HEK293 (cell line): ENCODE results near the gene TFPI.

Experiments
- CTCF ChIA-PET: fragments of 350-600 bp; formaldehyde crosslinking; extraction: SDS; loops from one replicate; lab custom pipeline; 2021; ENCODE audit warnings: antibody characterized with exemption; lab: Yijun Ruan, JAX
- POLR2A ChIA-PET: fragments of 300-600 bp; formaldehyde crosslinking; extraction: SDS; loops from one replicate; lab custom pipeline; 2020; ENCODE audit warnings: antibody characterized with exemption, inconsistent platforms; lab: Yijun Ruan, JAX
- H3K27ac ChIP-seq: fragments of 200-500 bp; sonication (Bioruptor generic); 2 replicates; pipeline ENCODE4 v1.5.1; 2014; ENCODE audit warnings: low read depth, low read length, control low read depth, inconsistent platforms; ENCODE audit errors: extremely low read depth
- H3K36me3 ChIP-seq, 2 experiments: fragments of 200-500 bp in 1 of 2; sonication (Bioruptor generic) in 1 of 2; 1 replicate in 1 of 2; 2 replicates in 1 of 2; pipeline ENCODE4 v1.5.1; 2014 to 2017; ENCODE audit warnings: inconsistent platforms in 2 of 2, low read length in 2 of 2; ENCODE audit not compliant: control insufficient read depth in 2 of 2, insufficient read depth in 1 of 2
- H3K4me1 ChIP-seq: fragments of 200-500 bp; sonication (Bioruptor generic); 2 replicates; pipeline ENCODE4 v1.5.1; 2014; ENCODE audit warnings: mild to moderate bottlenecking, low read length, inconsistent platforms; ENCODE audit not compliant: control insufficient read depth, insufficient read depth
- H3K4me3 ChIP-seq: 2 replicates; pipeline ENCODE4 v1.5.1; 2011; ENCODE audit warnings: low read depth, mild to moderate bottlenecking, control low read depth, low read length, moderate library complexity
- H3K9me3 ChIP-seq: fragments of 200-500 bp; sonication (Bioruptor generic); 2 replicates; pipeline ENCODE4 v1.5.1; 2014; ENCODE audit warnings: low read depth, low read length, inconsistent platforms; ENCODE audit not compliant: control insufficient read depth, insufficient read depth
- FEZF1 ChIP-seq: fragments of 450-650 bp; formaldehyde crosslinking; IDR thresholded peaks from 2 replicates; pipeline ENCODE4 v1.5.1; 2016; ENCODE audit warnings: missing biosample characterization, missing genetic modification characterization
- KLF17 ChIP-seq: fragments of 450-650 bp; formaldehyde crosslinking; IDR thresholded peaks from 2 replicates; pipeline ENCODE4 v1.5.1; 2016; ENCODE audit warnings: missing biosample characterization, missing genetic modification characterization
- PBX3 ChIP-seq: sonication (generic); formaldehyde crosslinking; IDR thresholded peaks from 2 replicates; pipeline ENCODE4 v1.8.1; 2022; ENCODE audit warnings: mild to moderate bottlenecking, moderate library complexity, missing genetic modification reagents
- RBAK ChIP-seq: fragments of 450-650 bp; formaldehyde crosslinking; IDR thresholded peaks from 2 replicates; pipeline ENCODE4 v1.5.1; 2016; ENCODE audit warnings: missing biosample characterization, missing genetic modification characterization
- SETDB1 ChIP-seq: IDR thresholded peaks from one replicate; pipeline ENCODE4 v1.6.1; 2017; ENCODE audit warnings: mild to moderate bottlenecking, low read length, moderate library complexity, mixed read lengths; ENCODE audit not compliant: insufficient read length
- TRIM28 ChIP-seq: IDR thresholded peaks from 2 replicates; pipeline ENCODE4 v1.6.1; 2011; ENCODE audit warnings: low read length, control low read depth, borderline replicate concordance
- ZNF2 ChIP-seq: fragments of 450-650 bp; formaldehyde crosslinking; IDR thresholded peaks from 2 replicates; pipeline ENCODE4 v1.5.1; 2016; ENCODE audit warnings: missing biosample characterization, missing genetic modification characterization
- ZNF266 ChIP-seq: fragments of 450-650 bp; formaldehyde crosslinking; IDR thresholded peaks from 2 replicates; pipeline ENCODE4 v1.5.1; 2016; ENCODE audit warnings: missing biosample characterization, missing genetic modification characterization, low read depth
- ZNF274 ChIP-seq, 2 experiments: fragments of 200-500 bp in 1 of 2; fragments of 450-650 bp in 1 of 2; sonication (Bioruptor generic) in 1 of 2; formaldehyde crosslinking in 1 of 2; IDR thresholded peaks; 2 replicates each; pipeline versions ENCODE4 v1.5.1 to v1.6.1; 2014 to 2016; ENCODE audit warnings: borderline replicate concordance in 1 of 2, inconsistent platforms in 1 of 2, low read length in 1 of 2, missing biosample characterization in 1 of 2, missing genetic modification characterization in 1 of 2
- ZNF366 ChIP-seq: fragments of 450-650 bp; formaldehyde crosslinking; conservative IDR thresholded peaks from 2 replicates; pipeline ENCODE4 v1.5.1; 2016; ENCODE audit warnings: missing biosample characterization, missing genetic modification characterization
- ZNF423 ChIP-seq: fragments of 450-650 bp; formaldehyde crosslinking; IDR thresholded peaks from 2 replicates; pipeline ENCODE4 v1.5.1; 2016; ENCODE audit warnings: missing biosample characterization, missing genetic modification characterization
- ZNF518A ChIP-seq: fragments of 450-650 bp; formaldehyde crosslinking; conservative IDR thresholded peaks from 2 replicates; pipeline ENCODE4 v1.5.1; 2016; ENCODE audit warnings: low read depth, missing biosample characterization, missing genetic modification characterization
- ZNF626 ChIP-seq: fragments of 450-650 bp; sonication (Bioruptor Pico); formaldehyde crosslinking; IDR thresholded peaks from 2 replicates; pipeline ENCODE4 v1.5.1; 2018; ENCODE audit warnings: missing biosample characterization, missing genetic modification characterization, inconsistent platforms
- ZNF629 ChIP-seq: fragments of 450-650 bp; formaldehyde crosslinking; IDR thresholded peaks from 2 replicates; pipeline ENCODE4 v1.5.1; 2017; ENCODE audit warnings: missing biosample characterization, missing genetic modification characterization
- ZNF639 ChIP-seq: fragments of 450-650 bp; formaldehyde crosslinking; IDR thresholded peaks from 2 replicates; pipeline ENCODE4 v1.5.1; 2016; ENCODE audit warnings: missing biosample characterization, missing genetic modification characterization
- ZNF777 ChIP-seq: fragments of 450-650 bp; formaldehyde crosslinking; IDR thresholded peaks from 2 replicates; pipeline ENCODE4 v1.5.1; 2017; ENCODE audit warnings: missing biosample characterization, missing genetic modification characterization, borderline replicate concordance
- TF ChIP-seq, protein P1 (sequence below): fragments of 450-650 bp; formaldehyde crosslinking; IDR thresholded peaks from 2 replicates; pipeline ENCODE4 v1.5.1; 2016; ENCODE audit warnings: missing biosample characterization, missing genetic modification characterization
- TF ChIP-seq, protein P2 (sequence below): fragments of 450-650 bp; formaldehyde crosslinking; IDR thresholded peaks from 2 replicates; pipeline ENCODE4 v1.5.1; 2017; ENCODE audit warnings: missing biosample characterization, missing genetic modification characterization
- TF ChIP-seq, protein P3 (sequence below): fragments of 450-650 bp; formaldehyde crosslinking; IDR thresholded peaks from 2 replicates; pipeline ENCODE4 v1.5.1; 2017; ENCODE audit warnings: missing biosample characterization, missing genetic modification characterization

TFPI gene

DNA sequence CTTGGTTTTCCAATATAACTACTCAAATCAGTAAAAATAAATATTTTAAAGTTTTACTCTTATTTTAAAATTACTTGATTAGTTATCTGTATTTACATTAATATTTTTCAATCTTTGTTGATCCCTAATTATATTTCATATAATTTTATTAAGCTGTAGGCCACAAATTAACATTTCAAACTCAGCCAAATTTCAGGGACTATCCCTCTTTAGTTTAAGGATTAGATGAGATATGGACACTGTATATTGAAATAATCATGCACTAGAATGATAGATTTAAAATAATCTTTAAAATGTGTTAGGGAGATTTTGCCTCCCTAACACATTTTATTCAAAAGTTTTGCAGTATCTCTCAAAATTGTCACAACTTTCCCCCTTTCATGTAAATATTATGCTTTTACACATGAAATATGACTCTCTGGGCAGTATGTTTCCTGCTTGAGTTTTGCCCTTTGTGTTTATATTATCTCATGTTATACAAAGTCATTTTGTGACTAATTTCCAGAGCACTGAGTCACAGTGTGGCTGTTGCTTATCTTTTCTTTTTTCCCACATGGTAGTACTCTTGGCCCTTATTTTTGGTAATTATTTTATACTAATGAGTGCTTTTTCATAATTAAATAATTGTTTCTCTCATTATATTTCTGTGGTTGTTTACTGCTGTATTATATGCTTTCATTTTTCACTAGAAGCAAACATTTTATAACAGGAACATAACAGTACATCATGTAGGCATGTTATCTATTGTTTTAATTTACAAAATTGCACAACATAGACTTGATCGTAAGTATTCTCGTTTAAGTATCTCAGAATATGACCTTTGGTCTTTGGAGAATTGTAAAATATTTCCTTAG, 1.2 kb downstream of the TFPI start:
- CTCF ChIA-PET = interaction anchor here (2.5 kb wide), 1 partner anchor 53 kb away, joined by 6 read pairs; no protein-coding TSS in a partner anchor
- POLR2A ChIA-PET = no interaction called here
- TF ChIP-seq, protein P1, sequence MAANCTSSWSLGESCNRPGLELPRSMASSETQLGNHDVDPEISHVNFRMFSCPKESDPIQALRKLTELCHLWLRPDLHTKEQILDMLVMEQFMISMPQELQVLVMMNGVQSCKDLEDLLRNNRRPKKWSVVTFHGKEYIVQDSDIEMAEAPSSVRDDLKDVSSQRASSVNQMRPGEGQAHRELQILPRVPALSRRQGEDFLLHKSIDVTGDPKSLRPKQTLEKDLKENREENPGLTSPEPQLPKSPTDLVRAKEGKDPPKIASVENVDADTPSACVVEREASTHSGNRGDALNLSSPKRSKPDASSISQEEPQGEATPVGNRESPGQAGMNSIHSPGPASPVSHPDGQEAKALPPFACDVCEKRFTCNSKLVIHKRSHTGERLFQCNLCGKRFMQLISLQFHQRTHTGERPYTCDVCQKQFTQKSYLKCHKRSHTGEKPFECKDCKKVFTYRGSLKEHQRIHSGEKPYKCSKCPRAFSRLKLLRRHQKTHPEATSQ (tag by site-specific recombination) = no peak
- TF ChIP-seq ZNF777 (tag by site-specific recombination) (no peak), ZNF518A (tag by site-specific recombination) (no peak), ZNF423 (tag by site-specific recombination) (no peak), ZNF626 (tag by site-specific recombination) (no peak), SETDB1 (peak; percentile 20), ZNF2 (tag by site-specific recombination) (0 out of 2 replicates have a peak, but pooled peaks have one; percentile 39), FEZF1 (0 out of 2 replicates have a peak, but pooled peaks have one; percentile 29), ZNF366 (peak; percentile 62), ZNF639 (tag by site-specific recombination) (0 out of 2 replicates have a peak, but pooled peaks have one; percentile 19), KLF17 (tag by site-specific recombination) (no peak), TRIM28 (peak; percentile 38; the same call in 1 of the 2 replicates), PBX3 (CRISPR knock-in tag) (no peak), RBAK (tag by site-specific recombination) (no peak), ZNF629 (peak; percentile 68; the same call in 1 of the 2 replicates), ZNF274 (IDR thresholded peaks at IDR 0.05; ENCODE audit: low read length) (no peak), ZNF274 (tag by site-specific recombination; IDR thresholded peaks at IDR 0.05; ENCODE audit: borderline replicate concordance) (no peak), ZNF266 (no peak)
- TF ChIP-seq, protein P2, sequence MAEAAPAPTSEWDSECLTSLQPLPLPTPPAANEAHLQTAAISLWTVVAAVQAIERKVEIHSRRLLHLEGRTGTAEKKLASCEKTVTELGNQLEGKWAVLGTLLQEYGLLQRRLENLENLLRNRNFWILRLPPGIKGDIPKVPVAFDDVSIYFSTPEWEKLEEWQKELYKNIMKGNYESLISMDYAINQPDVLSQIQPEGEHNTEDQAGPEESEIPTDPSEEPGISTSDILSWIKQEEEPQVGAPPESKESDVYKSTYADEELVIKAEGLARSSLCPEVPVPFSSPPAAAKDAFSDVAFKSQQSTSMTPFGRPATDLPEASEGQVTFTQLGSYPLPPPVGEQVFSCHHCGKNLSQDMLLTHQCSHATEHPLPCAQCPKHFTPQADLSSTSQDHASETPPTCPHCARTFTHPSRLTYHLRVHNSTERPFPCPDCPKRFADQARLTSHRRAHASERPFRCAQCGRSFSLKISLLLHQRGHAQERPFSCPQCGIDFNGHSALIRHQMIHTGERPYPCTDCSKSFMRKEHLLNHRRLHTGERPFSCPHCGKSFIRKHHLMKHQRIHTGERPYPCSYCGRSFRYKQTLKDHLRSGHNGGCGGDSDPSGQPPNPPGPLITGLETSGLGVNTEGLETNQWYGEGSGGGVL = no peak
- TF ChIP-seq, protein P3, sequence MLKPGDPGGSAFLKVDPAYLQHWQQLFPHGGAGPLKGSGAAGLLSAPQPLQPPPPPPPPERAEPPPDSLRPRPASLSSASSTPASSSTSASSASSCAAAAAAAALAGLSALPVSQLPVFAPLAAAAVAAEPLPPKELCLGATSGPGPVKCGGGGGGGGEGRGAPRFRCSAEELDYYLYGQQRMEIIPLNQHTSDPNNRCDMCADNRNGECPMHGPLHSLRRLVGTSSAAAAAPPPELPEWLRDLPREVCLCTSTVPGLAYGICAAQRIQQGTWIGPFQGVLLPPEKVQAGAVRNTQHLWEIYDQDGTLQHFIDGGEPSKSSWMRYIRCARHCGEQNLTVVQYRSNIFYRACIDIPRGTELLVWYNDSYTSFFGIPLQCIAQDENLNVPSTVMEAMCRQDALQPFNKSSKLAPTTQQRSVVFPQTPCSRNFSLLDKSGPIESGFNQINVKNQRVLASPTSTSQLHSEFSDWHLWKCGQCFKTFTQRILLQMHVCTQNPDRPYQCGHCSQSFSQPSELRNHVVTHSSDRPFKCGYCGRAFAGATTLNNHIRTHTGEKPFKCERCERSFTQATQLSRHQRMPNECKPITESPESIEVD (tag by site-specific recombination) = peak; percentile 91

More for the DNA sequence above, 1.2 kb downstream of the TFPI start:
- Histone ChIP-seq H3K27ac (no peak overlapping the region), H3K4me3 (peak overlapping the region; percentile 38), H3K9me3 (no peaks in the 10 kb centered on the region), H3K36me3 (no peaks in the 10 kb centered on the region), H3K4me1 (peaks cover 5% of the 10 kb centered on the region)
